Measurements from ENCODE around the gene TRIM75.

- TF ChIP-seq ZNF597 (CRISPR knock-in tag; IDR thresholded peaks at IDR 0.05) (no peak), HNF1B (CRISPR knock-in tag; IDR thresholded peaks at IDR 0.05) (no peak)
Measured at GRCh38 chr4:165048170-165048569, 5.5 kb upstream of the TRIM75 start.
